Body of pancreas (tissue), 4 donors: Measurements from ENCODE around the gene NMRAL1.

Source experiments
- CTCF ChIP-seq, 7 experiments: fragments of 450-650 bp in 4 of 7; fragments of 200-600 bp in 3 of 7; sonication (generic) in 3 of 7; IDR thresholded peaks; one replicate each; pipeline ENCODE4 v1.5.1; 2016 to 2019; ENCODE audit warnings: antibody characterized with exemption in 7 of 7
- POLR2A ChIP-seq, 3 donors: fragments of 450-650 bp; IDR thresholded peaks; one replicate each; pipeline ENCODE4 v1.6.1; 2016; ENCODE audit warnings: antibody characterized with exemption in 3 of 3, mild to moderate bottlenecking in 2 of 3

- TF ChIP-seq CTCF (IDR thresholded peaks at IDR 0.05) (no peak), POLR2A (IDR thresholded peaks at IDR 0.05) (no peak)
Observed at GRCh38 chr16:4472880-4473279, 1.5 kb downstream of the NMRAL1 start.
